Ovary (tissue), 3 donors: ENCODE results near the gene GUCY2D.

Experiments used
- CTCF ChIP-seq, 3 donors: fragments of 450-650 bp in 2 of 3; fragments of 200-600 bp in 1 of 3; IDR thresholded peaks; one replicate each; pipeline versions ENCODE4 v1.5.1 to v1.8.0; 2016 to 2022; ENCODE audit warnings: antibody characterized with exemption in 3 of 3, mild to moderate bottlenecking in 1 of 3
- POLR2A ChIP-seq: fragments of 450-650 bp; IDR thresholded peaks from one replicate; pipeline ENCODE4 v1.6.1; 2017; ENCODE audit warnings: antibody characterized with exemption, mild to moderate bottlenecking, moderate library complexity
- donor health status: DM: no; HTN: no; CAD: no.

GRCh38 chr17:8038954-8039610 lies 36.7 kb downstream of the GUCY2D start, which contains the start of gene ALOX15B:
- TF ChIP-seq CTCF (IDR thresholded peaks at IDR 0.05) (no peak), POLR2A (no peak)
